K562 (cell line): Measurements from ENCODE around the gene USP49. TPM values are rescaled to one million over a fixed set of nuclear protein-coding genes. Genes with fewer than 3 reads are reported as not detected.

Experiments used
- ARHGAP35 ChIP-seq: fragments of 450-650 bp; IDR thresholded peaks from 2 replicates; pipeline ENCODE4 v1.6.1; 2018; ENCODE audit not compliant: partially characterized antibody
- CBFA2T3 ChIP-seq: fragments of 450-650 bp; IDR thresholded peaks from 2 replicates; pipeline ENCODE4 v1.6.1; 2017
- CBX5 ChIP-seq: IDR thresholded peaks from 2 replicates; pipeline ENCODE4 v1.6.1; 2014; ENCODE audit warnings: low read depth, borderline replicate concordance
- CUX1 ChIP-seq: fragments of 200-800 bp; sonication (Bioruptor generic); IDR thresholded peaks from 2 replicates; pipeline ENCODE4 v1.6.1; 2016; ENCODE audit warnings: missing genetic modification characterization, missing compliant biosample characterization
- GABPB1 ChIP-seq: sonication (generic); formaldehyde crosslinking; IDR thresholded peaks from 2 replicates; pipeline ENCODE4 v1.8.0; 2022; ENCODE audit warnings: mild to moderate bottlenecking, missing genetic modification reagents
- HMG20B ChIP-seq: fragments of 250-450 bp; sonication (Bioruptor Pico); IDR thresholded peaks from 2 replicates; pipeline ENCODE4 v1.5.0; 2021; ENCODE audit warnings: mild to moderate bottlenecking
- NFE2L1 ChIP-seq: fragments of 450-650 bp; IDR thresholded peaks from 2 replicates; pipeline ENCODE4 v1.6.1; 2016; ENCODE audit warnings: missing genetic modification characterization, low read depth, mild to moderate bottlenecking, missing compliant biosample characterization, moderate library complexity, borderline replicate concordance
- NR3C1 ChIP-seq: sonication (generic); formaldehyde crosslinking; IDR thresholded peaks from 2 replicates; pipeline ENCODE4 v1.8.1; 2022; ENCODE audit warnings: missing genetic modification reagents
- RCOR1 ChIP-seq, 2 experiments: IDR thresholded peaks; 2 replicates each; pipeline ENCODE4 v1.6.1; 2012; ENCODE audit warnings: low read depth in 2 of 2, low read length in 2 of 2, borderline replicate concordance in 1 of 2, improper control_type of control experiment in 1 of 2
- TCF7 ChIP-seq: sonication (generic); IDR thresholded peaks from 2 replicates; pipeline ENCODE4 v1.6.1; 2016; ENCODE audit warnings: antibody characterized with exemption, borderline replicate concordance
- TOE1 ChIP-seq, 2 experiments: fragments of 450-650 bp in 1 of 2; sonication (generic) in 1 of 2; formaldehyde crosslinking in 1 of 2; IDR thresholded peaks; 2 replicates each; pipeline versions ENCODE4 v1.7.1 to v1.8.0; 2016 to 2022; ENCODE audit warnings: borderline replicate concordance in 2 of 2, mild to moderate bottlenecking in 2 of 2, antibody characterized with exemption in 1 of 2, inconsistent platforms in 1 of 2, low read depth in 1 of 2, missing genetic modification reagents in 1 of 2, moderate library complexity in 1 of 2
- TRIM28 ChIP-seq: fragments of 450-650 bp; IDR thresholded peaks from 2 replicates; pipeline ENCODE4 v1.6.1; 2017
- ZFP91 ChIP-seq: sonication (generic); formaldehyde crosslinking; IDR thresholded peaks from 2 replicates; pipeline ENCODE4 v1.8.0; 2022; ENCODE audit warnings: mild to moderate bottlenecking, missing genetic modification reagents
- ZNF134 ChIP-seq: fragments of 250-450 bp; sonication (Bioruptor Pico); conservative IDR thresholded peaks from 2 replicates; pipeline ENCODE4 v1.4.0; 2020
- polyA plus RNA-seq, 8 experiments: library from polyadenylated mRNA; depleted of rRNA in 4 of 8; stranded (reverse) in 5 of 8; unstranded in 3 of 8; fragments of >200 nt; fragmentation: Nextera tagmentation in 2 of 8; fragmentation: Illumina TruSeq in 1 of 8; extraction: Ambion mirVana in 2 of 8; extraction: Trizol in 1 of 8; gene quantifications; 2 replicates each; pipeline versions ENCODE4 v1.2.1 to v1.2.3, GENCODE V29; 2011 to 2014; ENCODE audit warnings: inconsistent platforms in 1 of 8, missing spikeins in 1 of 8
- total RNA-seq, 7 experiments: library from RNA; depleted of rRNA in 6 of 7; stranded (reverse); fragments of >200 nt in 6 of 7; fragmentation: Illumina TruSeq in 2 of 7; extraction: Trizol in 2 of 7; gene quantifications; 2 replicates each; pipeline versions ENCODE4 v1.2.1 to v1.2.3, GENCODE V29; 2011 to 2021; ENCODE audit warnings: low replicate concordance in 1 of 7
- TF ChIP-seq, protein P1 (sequence below): sonication (generic); formaldehyde crosslinking; IDR thresholded peaks from 2 replicates; pipeline ENCODE4 v1.8.0; 2022; ENCODE audit warnings: missing genetic modification reagents, mild to moderate bottlenecking, borderline replicate concordance
- TF ChIP-seq, protein P2 (sequence below): fragments of 450-650 bp; formaldehyde crosslinking; IDR thresholded peaks from 2 replicates; pipeline ENCODE4 v1.4.0; 2022; ENCODE audit warnings: missing genetic modification characterization

The USP49 gene
- total and polyA plus RNA-seq, 9 of the 15 experiments (the other 6 are each of a cell fraction or from before 2014, with no cell fraction given) = 1.0 to 9.9 (median 6.5) TPM

GRCh38 chr6:41895300-41896233 lies at the start of gene USP49 (continued):
- TF ChIP-seq, protein P1, sequence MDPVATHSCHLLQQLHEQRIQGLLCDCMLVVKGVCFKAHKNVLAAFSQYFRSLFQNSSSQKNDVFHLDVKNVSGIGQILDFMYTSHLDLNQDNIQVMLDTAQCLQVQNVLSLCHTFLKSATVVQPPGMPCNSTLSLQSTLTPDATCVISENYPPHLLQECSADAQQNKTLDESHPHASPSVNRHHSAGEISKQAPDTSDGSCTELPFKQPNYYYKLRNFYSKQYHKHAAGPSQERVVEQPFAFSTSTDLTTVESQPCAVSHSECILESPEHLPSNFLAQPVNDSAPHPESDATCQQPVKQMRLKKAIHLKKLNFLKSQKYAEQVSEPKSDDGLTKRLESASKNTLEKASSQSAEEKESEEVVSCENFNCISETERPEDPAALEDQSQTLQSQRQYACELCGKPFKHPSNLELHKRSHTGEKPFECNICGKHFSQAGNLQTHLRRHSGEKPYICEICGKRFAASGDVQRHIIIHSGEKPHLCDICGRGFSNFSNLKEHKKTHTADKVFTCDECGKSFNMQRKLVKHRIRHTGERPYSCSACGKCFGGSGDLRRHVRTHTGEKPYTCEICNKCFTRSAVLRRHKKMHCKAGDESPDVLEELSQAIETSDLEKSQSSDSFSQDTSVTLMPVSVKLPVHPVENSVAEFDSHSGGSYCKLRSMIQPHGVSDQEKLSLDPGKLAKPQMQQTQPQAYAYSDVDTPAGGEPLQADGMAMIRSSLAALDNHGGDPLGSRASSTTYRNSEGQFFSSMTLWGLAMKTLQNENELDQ = no peak
- TF ChIP-seq, protein P2, sequence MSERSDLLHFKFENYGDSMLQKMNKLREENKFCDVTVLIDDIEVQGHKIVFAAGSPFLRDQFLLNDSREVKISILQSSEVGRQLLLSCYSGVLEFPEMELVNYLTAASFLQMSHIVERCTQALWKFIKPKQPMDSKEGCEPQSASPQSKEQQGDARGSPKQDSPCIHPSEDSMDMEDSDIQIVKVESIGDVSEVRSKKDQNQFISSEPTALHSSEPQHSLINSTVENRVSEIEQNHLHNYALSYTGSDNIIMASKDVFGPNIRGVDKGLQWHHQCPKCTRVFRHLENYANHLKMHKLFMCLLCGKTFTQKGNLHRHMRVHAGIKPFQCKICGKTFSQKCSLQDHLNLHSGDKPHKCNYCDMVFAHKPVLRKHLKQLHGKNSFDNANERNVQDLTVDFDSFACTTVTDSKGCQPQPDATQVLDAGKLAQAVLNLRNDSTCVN (CRISPR knock-in tag) = no peak
- TF ChIP-seq TRIM28 (no peak), ZNF134 (peak; percentile 19; the same call in 1 of the 2 replicates), NR3C1 (no peak), ZFP91 (CRISPR knock-in tag) (peak; percentile 96), CBX5 (no peak), TOE1 (IDR thresholded peaks at IDR 0.05; ENCODE audit: borderline replicate concordance) (peak; percentile 82; the same call in 1 of the 2 replicates), TOE1 (CRISPR knock-in tag; IDR thresholded peaks at IDR 0.05; ENCODE audit: borderline replicate concordance, low read depth) (0 out of 2 replicates have a peak, but pooled peaks have one; percentile 30), CUX1 (CRISPR knock-in tag) (no peak), NFE2L1 (tag) (0 out of 2 replicates have a peak, but pooled peaks have one; percentile 13), ARHGAP35 (no peak), RCOR1 (IDR thresholded peaks at IDR 0.05; ENCODE audit: borderline replicate concordance in 1 of 2, low read depth in 2 of 2, low read length in 2 of 2) (no peak), GABPB1 (peak; percentile 54; the same call in 1 of the 2 replicates), HMG20B (CRISPR knock-in tag) (no peak), CBFA2T3 (no peak), TCF7 (no peak)
